Mucosa of stomach (tissue), 1 donor: ENCODE results near the gene LUM.

Experiments
- H3K27me3 ChIP-seq: one replicate; pipeline ENCODE4 v1.7.0; 2013; ENCODE audit warnings: mild to moderate bottlenecking, low read length; ENCODE audit not compliant: control insufficient read depth, insufficient read depth
- H3K36me3 ChIP-seq: one replicate; pipeline ENCODE4 v1.7.0; 2013; ENCODE audit warnings: low read length; ENCODE audit not compliant: control insufficient read depth, insufficient read depth
- H3K4me1 ChIP-seq: one replicate; pipeline ENCODE4 v1.7.0; 2013; ENCODE audit warnings: mild to moderate bottlenecking, low read length; ENCODE audit not compliant: control insufficient read depth, insufficient read depth
- H3K4me3 ChIP-seq: one replicate; pipeline ENCODE4 v1.7.0; 2013; ENCODE audit warnings: low read length
- H3K9ac ChIP-seq: one replicate; pipeline ENCODE4 v1.7.0; 2013; ENCODE audit warnings: mild to moderate bottlenecking, low read length, moderate library complexity
- H3K9me3 ChIP-seq: one replicate; pipeline ENCODE4 v1.7.0; 2013; ENCODE audit warnings: mild to moderate bottlenecking, low read length, moderate library complexity; ENCODE audit not compliant: control insufficient read depth
- donor health status: Pancreatic carcinoma.

The LUM gene

DNA sequence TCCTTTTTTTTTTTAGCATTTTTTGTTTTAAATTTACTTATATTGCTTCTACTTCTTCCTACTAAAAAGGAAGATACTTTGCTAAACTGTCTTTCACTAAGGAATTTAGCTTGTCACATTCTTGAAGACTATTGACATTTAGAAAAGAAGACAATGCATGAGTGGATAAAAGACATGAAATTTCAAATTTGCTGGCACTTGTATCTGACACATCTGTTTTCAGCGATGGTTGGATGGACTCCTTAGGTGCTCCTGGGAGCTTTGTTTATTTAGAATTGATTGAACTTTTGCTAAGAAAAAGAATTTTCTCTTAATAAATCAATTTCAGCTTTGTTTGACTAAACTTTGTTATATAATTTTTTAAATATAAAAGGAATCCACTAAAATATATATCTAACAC is 50.2 kb downstream of the LUM start:
- Histone ChIP-seq H3K27me3 (no peaks in the 10 kb centered on the region), H3K36me3 (no peaks in the 10 kb centered on the region), H3K4me3 (no peak overlapping the region), H3K9me3 (no peaks in the 10 kb centered on the region), H3K9ac (no peak overlapping the region), H3K4me1 (no peaks in the 10 kb centered on the region)

- no peaks in the 10 kb centered on the region for H3K4me1 ChIP-seq
- no peaks in the 10 kb centered on the region for H3K36me3 ChIP-seq
- H3K27me3 ChIP-seq: no peaks in the 10 kb centered on the region
- H3K9ac ChIP-seq: no peak overlapping the region
- H3K4me3 ChIP-seq: no peak overlapping the region
- H3K9me3 ChIP-seq: no peaks in the 10 kb centered on the region
Measured at GRCh38 chr12:91059211-91059610, 52.1 kb downstream of the LUM start.

- H3K9ac ChIP-seq: no peak overlapping the region
- H3K36me3 ChIP-seq: no peaks in the 10 kb centered on the region
- no peaks in the 10 kb centered on the region for H3K27me3 ChIP-seq
- H3K4me1 ChIP-seq: no peaks in the 10 kb centered on the region
- no peak overlapping the region for H3K4me3 ChIP-seq
- no peaks in the 10 kb centered on the region for H3K9me3 ChIP-seq
Measured at GRCh38 chr12:91058786-91059185, 52.5 kb downstream of the LUM start.

DNA sequence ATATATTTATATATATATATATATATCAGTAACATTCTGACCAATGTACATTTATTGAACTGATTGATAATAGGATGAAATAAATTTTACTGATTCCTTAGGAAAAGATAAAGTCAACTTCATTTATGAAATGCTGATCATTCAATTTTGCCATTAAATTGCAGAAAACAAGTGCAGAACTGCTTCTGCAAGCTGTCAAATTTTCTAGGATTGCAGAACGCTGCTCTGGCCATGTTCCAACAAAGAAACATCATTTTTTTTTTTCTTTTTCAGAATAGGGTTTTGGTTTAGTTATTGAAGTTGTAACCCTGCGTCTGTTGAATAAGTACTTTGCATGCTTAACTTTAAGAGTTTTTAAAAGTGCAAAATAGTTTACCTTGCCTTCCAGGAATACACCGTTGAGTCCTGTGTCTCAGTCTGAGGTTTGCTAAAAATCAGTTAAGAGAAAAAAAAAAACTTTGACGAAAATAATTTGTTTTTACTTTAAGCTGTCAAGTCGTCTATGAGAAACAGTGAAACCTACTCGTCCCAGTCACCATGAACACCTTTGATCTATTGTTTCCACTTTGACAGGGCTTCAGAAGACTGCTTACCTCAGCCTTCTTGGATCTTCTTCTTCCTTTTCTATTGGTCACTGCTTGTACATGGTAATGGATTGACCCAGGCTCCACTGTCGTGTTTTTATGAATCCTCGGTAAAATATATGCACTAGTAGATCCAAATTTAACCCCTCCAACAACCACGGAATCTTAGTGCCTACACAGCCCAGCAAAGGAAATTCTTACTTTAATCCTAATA is 53.7 kb downstream of the LUM start, which contains the start of gene KERA:
TSS of gene KERA (minus strand) at position 657 of the 798 bp plus-strand sequence. CDS start 1,743 bp downstream, outside the sequence.
- H3K27me3 ChIP-seq: no peaks in the 10 kb centered on the region
- no peaks in the 10 kb centered on the region for H3K36me3 ChIP-seq
- H3K4me1 ChIP-seq: no peaks in the 10 kb centered on the region
- H3K9ac ChIP-seq: no peak within 1 kb of the TSS
- no peaks in the 10 kb centered on the region for H3K9me3 ChIP-seq
- H3K4me3 ChIP-seq: no peak within 1 kb of the TSS

DNA sequence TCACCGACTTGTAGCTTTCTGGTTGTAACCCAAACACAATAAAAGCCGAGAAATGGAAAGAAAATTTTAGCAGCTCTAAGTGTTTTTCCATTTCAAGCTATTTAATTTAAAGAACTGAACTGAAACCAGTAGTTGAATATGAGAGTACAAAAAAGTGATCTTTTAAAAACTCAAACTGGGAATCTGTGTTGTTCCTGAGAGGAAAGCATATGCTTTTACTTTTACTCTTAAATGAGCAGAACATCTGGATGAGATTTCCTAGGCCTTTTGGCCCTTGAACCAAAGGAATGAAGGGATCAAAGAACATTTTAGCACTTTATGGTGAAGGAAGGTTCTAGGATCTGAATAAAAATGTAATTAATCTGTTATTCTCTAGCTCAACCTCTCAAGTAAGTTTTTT is 54.8 kb downstream of the LUM start:
- no peaks in the 10 kb centered on the region for H3K36me3 ChIP-seq
- no peak overlapping the region for H3K9ac ChIP-seq
- H3K4me3 ChIP-seq: no peak overlapping the region
- H3K9me3 ChIP-seq: no peaks in the 10 kb centered on the region
- H3K27me3 ChIP-seq: no peaks in the 10 kb centered on the region
- H3K4me1 ChIP-seq: no peaks in the 10 kb centered on the region

DNA sequence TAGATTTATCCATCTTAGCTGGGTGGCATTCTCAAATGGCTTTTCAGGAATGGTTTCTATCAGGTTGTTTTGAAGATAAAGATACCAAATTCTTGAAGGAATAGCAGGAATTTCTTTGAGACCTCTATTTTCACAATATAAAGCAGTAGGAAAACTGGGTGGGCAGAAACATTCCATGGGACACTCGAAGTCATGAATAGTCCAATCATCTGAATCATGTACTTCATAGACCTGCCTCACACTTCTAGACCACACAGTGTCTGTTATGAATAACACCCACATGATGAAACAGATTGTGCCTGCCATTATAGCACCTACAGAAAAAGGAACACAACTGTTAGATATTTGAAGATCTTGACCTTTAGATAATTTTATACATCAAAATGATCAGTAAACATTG is 55.3 kb downstream of the LUM start:
- Histone ChIP-seq H3K9me3 (no peaks in the 10 kb centered on the region), H3K36me3 (no peaks in the 10 kb centered on the region), H3K27me3 (no peaks in the 10 kb centered on the region), H3K4me3 (no peak overlapping the region), H3K9ac (no peak overlapping the region), H3K4me1 (no peaks in the 10 kb centered on the region)

- Histone ChIP-seq H3K9me3 (no peaks in the 10 kb centered on the region), H3K4me3 (no peak overlapping the region), H3K4me1 (no peaks in the 10 kb centered on the region), H3K27me3 (no peaks in the 10 kb centered on the region), H3K9ac (no peak overlapping the region), H3K36me3 (no peaks in the 10 kb centered on the region)
Measured at GRCh38 chr12:91053951-91054715, 57.2 kb downstream of the LUM start.
